Measurements from ENCODE around the gene LMOD3. TPM values are rescaled to one million over a fixed set of nuclear protein-coding genes. Genes with fewer than 3 reads are reported as not detected.

The LMOD3 gene
- total and polyA plus RNA-seq, 2 donors (not counting 3 experiments of a cell fraction or from before 2014, with no cell fraction given): not detected

DNA sequence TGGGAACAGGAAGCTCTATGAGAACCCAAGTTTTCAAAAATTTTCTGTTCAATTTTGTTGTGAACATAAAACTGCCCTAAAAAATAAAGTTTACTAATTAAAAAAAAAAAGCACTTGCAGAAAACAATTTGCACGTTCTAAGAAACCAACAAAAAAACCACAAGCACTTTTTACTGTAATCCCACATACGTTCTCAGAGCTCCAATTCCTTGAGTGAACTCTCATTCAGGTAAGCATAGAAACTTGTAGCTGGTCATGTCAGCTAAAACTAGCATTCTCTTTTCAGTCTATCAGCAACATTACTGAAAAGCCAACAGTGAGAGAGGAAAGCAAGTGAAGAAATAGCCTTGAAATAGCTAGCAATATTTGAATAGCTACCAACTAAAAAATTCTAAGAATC lies 58.8 kb downstream of the LMOD3 start:
- CTCF ChIA-PET: interaction anchor here (0.8 to 2.3 kb wide), 3 partner anchors 11 to 13 kb away, joined by 3 to 9 read pairs (median 4); partner anchors contain the start of gene TMF1
- H3K4me2 ChIP-seq (ENCODE audit: insufficient read depth, low read length): no peak overlapping the region
- FAIRE-seq: no peak
- no peaks in the 10 kb centered on the region for H3K9me1 ChIP-seq (replicated peaks; ENCODE audit: control insufficient read depth, extremely low read depth, insufficient read depth, low read length)
- no peak overlapping the region for H2AFZ ChIP-seq (ENCODE audit: low read depth, low read length)
- intact Hi-C loops (cut with micrococcal nuclease): no loop called here
- no peak overlapping the region for H3K4me3 ChIP-seq (replicated peaks in 1 of 3; ENCODE audit: insufficient read depth in 1 of 3, low read depth in 1 of 3, low read length in 3 of 3)
- H3K27me3 ChIP-seq (ENCODE audit: control insufficient read depth in 2 of 2, insufficient read depth in 2 of 2, low read length in 2 of 2): no peaks in the 10 kb centered on the region
- no peak overlapping the region for H3K9ac ChIP-seq (replicated peaks; ENCODE audit: extremely low read depth, insufficient read depth, low read length)
- no peak overlapping the region for H3K27ac ChIP-seq (ENCODE audit: insufficient read depth, low read depth, low read length)
- no peaks in the 10 kb centered on the region for H4K20me1 ChIP-seq (replicated peaks; ENCODE audit: control insufficient read depth, extremely low read depth, insufficient read depth, low read length)
- no peaks in the 10 kb centered on the region for H3K4me1 ChIP-seq (ENCODE audit: control insufficient read depth, extremely low read depth, insufficient read depth, low read length)
- no peaks in the 10 kb centered on the region for H3K9me3 ChIP-seq (replicated peaks; ENCODE audit: control insufficient read depth, insufficient read depth, low read length)
- POLR2A ChIA-PET: interaction anchor here (1.3 kb wide), 1 partner anchor 11 kb away, joined by 3 read pairs; the partner anchor contains the start of gene TMF1
- dilution Hi-C loops (cut with MboI; ENCODE audit: extremely low pct_ligation_motif_present, low sequenced_read_pairs): no loop called here
- BruUV-seq (replicated peaks): no TSS peak
- no peak for DNase-seq (ENCODE audit: low read depth, low spot score)
- H3K36me3 ChIP-seq (ENCODE audit: control insufficient read depth in 2 of 2, extremely low read depth in 1 of 2, insufficient read depth in 2 of 2, low read length in 2 of 2): peaks cover 11 to 14% of the 10 kb centered on the region in 2 experiments
- TF ChIP-seq EZH2 (IDR thresholded peaks at IDR 0.05; ENCODE audit: borderline replicate concordance, low read depth, low read length, severe bottlenecking) (no peak), MYC (IDR thresholded peaks at IDR 0.05; ENCODE audit: low read depth, low read length) (no peak), GATA2 (IDR thresholded peaks at IDR 0.05; ENCODE audit: insufficient read depth, insufficient read length, low read depth, low read length) (no peak), FOS (IDR thresholded peaks at IDR 0.05; ENCODE audit: borderline replicate concordance, insufficient read depth, low read length) (no peak), POLR2A (IDR thresholded peaks at IDR 0.05; ENCODE audit: low read depth, low read length) (no peak), POLR2AphosphoS5 (IDR thresholded peaks at IDR 0.05; ENCODE audit: insufficient read depth, low read depth, low read length) (no peak), JUN (IDR thresholded peaks at IDR 0.05; ENCODE audit: borderline replicate concordance, insufficient read depth, insufficient read length, low read depth) (no peak)
- TF ChIP-seq, protein P1, sequence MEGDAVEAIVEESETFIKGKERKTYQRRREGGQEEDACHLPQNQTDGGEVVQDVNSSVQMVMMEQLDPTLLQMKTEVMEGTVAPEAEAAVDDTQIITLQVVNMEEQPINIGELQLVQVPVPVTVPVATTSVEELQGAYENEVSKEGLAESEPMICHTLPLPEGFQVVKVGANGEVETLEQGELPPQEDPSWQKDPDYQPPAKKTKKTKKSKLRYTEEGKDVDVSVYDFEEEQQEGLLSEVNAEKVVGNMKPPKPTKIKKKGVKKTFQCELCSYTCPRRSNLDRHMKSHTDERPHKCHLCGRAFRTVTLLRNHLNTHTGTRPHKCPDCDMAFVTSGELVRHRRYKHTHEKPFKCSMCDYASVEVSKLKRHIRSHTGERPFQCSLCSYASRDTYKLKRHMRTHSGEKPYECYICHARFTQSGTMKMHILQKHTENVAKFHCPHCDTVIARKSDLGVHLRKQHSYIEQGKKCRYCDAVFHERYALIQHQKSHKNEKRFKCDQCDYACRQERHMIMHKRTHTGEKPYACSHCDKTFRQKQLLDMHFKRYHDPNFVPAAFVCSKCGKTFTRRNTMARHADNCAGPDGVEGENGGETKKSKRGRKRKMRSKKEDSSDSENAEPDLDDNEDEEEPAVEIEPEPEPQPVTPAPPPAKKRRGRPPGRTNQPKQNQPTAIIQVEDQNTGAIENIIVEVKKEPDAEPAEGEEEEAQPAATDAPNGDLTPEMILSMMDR (IDR thresholded peaks at IDR 0.05; ENCODE audit: extremely low read depth in 1 of 2, insufficient read depth in 1 of 2, low read depth in 1 of 2, low read length in 2 of 2): no peak
- TF ChIP-seq, protein P2, sequence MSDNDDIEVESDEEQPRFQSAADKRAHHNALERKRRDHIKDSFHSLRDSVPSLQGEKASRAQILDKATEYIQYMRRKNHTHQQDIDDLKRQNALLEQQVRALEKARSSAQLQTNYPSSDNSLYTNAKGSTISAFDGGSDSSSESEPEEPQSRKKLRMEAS (IDR thresholded peaks at IDR 0.05; ENCODE audit: insufficient read depth, insufficient read length): no peak
- no peaks in the 10 kb centered on the region for H3K79me2 ChIP-seq (ENCODE audit: control insufficient read depth, insufficient read depth, low read length)

Measured in endothelial cell of umbilical vein (primary cell).